ENCODE results near the gene HCN1.

DNA sequence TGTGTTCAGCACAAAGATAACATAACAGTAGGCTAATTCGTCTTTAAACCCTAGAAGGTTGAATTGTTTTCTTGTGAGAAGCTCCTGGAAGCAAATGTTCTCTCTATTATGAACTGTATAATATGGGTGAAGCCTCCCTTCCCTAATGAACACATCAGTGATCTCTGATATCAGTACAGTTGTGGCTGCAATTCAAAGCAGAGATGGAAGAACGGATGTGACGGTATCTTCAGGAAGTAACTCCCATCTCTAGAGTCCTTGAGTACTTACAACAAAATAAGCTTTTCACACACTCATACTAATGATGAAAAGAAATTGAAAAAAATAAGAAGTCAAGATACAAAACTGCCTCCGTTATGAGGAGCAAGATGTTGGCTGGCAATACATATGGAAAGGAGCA, 4.5 kb downstream of the HCN1 start:
- TF ChIP-seq POLR2A (IDR thresholded peaks at IDR 0.05; ENCODE audit: low read length) (no peak), GATA1 (IDR thresholded peaks at IDR 0.05; ENCODE audit: low read depth, low read length) (no peak)
